Right atrium auricular region (tissue), 2 donors: Measurements from ENCODE around the gene ITPK1. TPM values are rescaled to one million over a fixed set of nuclear protein-coding genes. Genes with fewer than 3 reads are reported as not detected.

ENCODE experiments used
- DNase-seq: peaks from one replicate; pipeline ENCODE4 v3.0.0-alpha.2; 2019; ENCODE audit warnings: low spot score
- H3K27ac ChIP-seq, 2 donors: fragments of 200-600 bp; sonication (generic); 1 replicate in 1 of 2; 2 replicates in 1 of 2; pipeline ENCODE4 v1.5.1; 2016 to 2019
- H3K27me3 ChIP-seq, 2 donors: fragments of 200-600 bp; sonication (generic); one replicate each; pipeline versions ENCODE4 v1.5.1 to v1.6.0; 2017 to 2019
- H3K36me3 ChIP-seq: fragments of 200-600 bp; sonication (generic); one replicate; pipeline ENCODE4 v1.5.1; 2016
- H3K4me1 ChIP-seq, 2 donors: fragments of 200-600 bp; sonication (generic); one replicate each; pipeline versions ENCODE4 v1.5.1 to v1.6.0; 2017 to 2019
- H3K4me3 ChIP-seq, 2 donors: fragments of 200-600 bp; sonication (generic); 1 replicate in 1 of 2; 2 replicates in 1 of 2; pipeline ENCODE4 v1.5.1; 2017 to 2019; ENCODE audit warnings: mild to moderate bottlenecking in 1 of 2, moderate library complexity in 1 of 2
- H3K9me3 ChIP-seq, 2 donors: fragments of 200-600 bp; sonication (generic); one replicate each; pipeline ENCODE4 v1.5.1; 2019
- CTCF ChIP-seq, 2 donors: fragments of 200-600 bp; sonication (generic); IDR thresholded peaks; one replicate each; pipeline ENCODE4 v1.5.1; 2019; ENCODE audit warnings: antibody characterized with exemption in 2 of 2
- total RNA-seq, 2 donors: library from RNA; depleted of rRNA; stranded (reverse); fragments of >200 nt; gene quantifications; one replicate each; pipeline ENCODE4 v1.1.0, GENCODE V29; 2016

Gene ITPK1
- total RNA-seq, 2 donors from 2014 or later = 58.3 to 76.0 TPM

DNA sequence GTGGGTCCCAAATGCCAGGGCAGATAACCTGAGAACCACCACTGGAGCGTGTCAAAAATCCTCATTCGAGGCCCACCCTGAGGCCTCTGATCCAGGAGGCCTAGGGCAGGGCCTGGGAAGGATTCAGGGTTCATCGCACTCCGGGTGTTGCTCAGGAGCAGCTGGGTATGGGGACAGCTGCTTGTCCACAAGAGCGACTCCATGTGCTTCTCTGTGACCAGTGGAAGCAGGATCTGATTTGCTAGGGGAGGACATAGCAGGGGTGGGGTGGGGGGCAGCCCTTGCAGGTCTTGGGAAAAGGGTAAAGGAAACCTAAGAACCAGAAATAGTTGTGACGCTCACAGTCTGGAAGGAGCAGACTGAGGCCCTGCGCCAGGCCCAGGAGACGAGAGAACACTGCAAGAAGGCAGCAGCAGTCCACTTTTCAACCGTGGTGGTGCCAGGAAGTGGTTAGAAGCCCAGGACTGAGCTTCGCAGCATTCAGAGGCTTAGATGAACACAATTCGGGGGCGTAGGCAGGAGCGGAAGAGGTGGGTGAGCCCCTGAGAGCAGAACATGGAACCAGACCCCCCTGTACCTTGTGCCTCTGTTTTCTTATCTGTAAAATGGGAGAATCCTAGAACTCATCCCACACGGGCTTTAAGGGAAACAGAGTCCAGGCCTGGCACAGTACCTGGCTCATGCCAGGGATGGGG is 33.7 kb downstream of the ITPK1 start:
- DNase-seq = no peak
- Histone ChIP-seq H3K4me1 (peaks cover 0 to 69% of the 10 kb centered on the region in 2 donors), H3K27ac (peak overlapping the region; percentile 43 to 60), H3K4me3 (no peak overlapping the region), H3K36me3 (no peaks in the 10 kb centered on the region), H3K27me3 (no peaks in the 10 kb centered on the region), H3K9me3 (no peaks in the 10 kb centered on the region)
- TF ChIP-seq CTCF (IDR thresholded peaks at IDR 0.05) = no peak

DNA sequence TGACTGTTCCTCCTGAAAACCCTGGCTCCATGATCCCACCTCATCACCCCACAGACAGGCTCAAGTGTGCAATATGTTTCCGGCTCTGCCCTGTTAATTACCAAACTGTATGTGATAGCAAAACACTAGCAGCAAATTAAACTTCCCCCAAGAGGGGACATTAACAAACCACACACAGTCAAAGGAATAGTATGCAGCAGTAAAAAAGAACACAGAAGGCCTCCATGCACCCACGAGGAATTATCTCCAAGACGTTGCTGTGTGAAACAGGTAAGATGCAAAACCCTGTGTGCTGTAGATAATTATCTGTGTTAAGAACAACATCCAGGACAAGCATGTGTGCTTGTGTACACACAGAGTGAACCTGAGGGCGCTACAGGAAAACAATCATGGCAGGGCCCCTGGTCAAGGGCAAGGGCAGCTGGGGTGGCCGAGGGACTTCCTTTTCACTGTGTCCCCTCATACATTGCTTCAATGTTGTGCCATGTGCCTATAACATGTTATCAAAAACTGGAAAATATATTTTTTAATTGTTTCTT is 35.8 kb downstream of the ITPK1 start:
- no peaks in the 10 kb centered on the region for H3K27me3 ChIP-seq
- H3K9me3 ChIP-seq = no peaks in the 10 kb centered on the region
- no peak overlapping the region for H3K27ac ChIP-seq
- no peak for DNase-seq
- no peak overlapping the region for H3K4me3 ChIP-seq
- no peaks in the 10 kb centered on the region for H3K36me3 ChIP-seq
- peaks cover 0 to 52% of the 10 kb centered on the region in 2 donors for H3K4me1 ChIP-seq
- TF ChIP-seq CTCF (IDR thresholded peaks at IDR 0.05) = no peak

- Histone ChIP-seq H3K4me3 (no peak overlapping the region), H3K27me3 (no peaks in the 10 kb centered on the region), H3K27ac (no peak overlapping the region), H3K9me3 (no peaks in the 10 kb centered on the region), H3K36me3 (no peaks in the 10 kb centered on the region), H3K4me1 (peaks cover 0 to 57% of the 10 kb centered on the region in 2 donors)
- no peak for DNase-seq
- TF ChIP-seq CTCF (IDR thresholded peaks at IDR 0.05) = no peak
Measured at GRCh38 chr14:93079321-93079720, 36.4 kb downstream of the ITPK1 start.

DNA sequence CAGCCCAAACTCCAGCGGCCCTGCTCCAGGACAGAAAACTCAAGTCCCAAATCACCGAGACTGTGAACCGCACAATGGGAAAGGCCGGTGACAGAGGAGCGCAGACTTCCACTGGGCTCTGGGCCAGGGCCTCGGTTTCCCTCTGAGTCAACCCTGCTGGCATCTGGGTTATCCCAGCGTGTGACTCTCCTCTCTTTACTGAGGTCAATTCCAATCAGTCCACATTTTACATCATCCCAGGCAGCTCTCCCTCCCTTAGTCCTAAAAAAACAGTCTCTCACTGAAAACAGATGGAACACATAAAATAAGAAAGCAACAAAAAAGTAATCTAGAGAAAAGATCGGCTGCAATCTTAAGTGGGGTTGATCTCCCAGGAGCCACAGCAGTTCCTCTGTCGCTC is 36.9 kb downstream of the ITPK1 start:
- H3K27ac ChIP-seq = no peak overlapping the region
- DNase-seq = no peak
- H3K9me3 ChIP-seq = no peaks in the 10 kb centered on the region
- no peaks in the 10 kb centered on the region for H3K36me3 ChIP-seq
- TF ChIP-seq CTCF (IDR thresholded peaks at IDR 0.05) = no peak
- no peaks in the 10 kb centered on the region for H3K27me3 ChIP-seq
- no peak overlapping the region for H3K4me3 ChIP-seq
- peaks cover 0 to 57% of the 10 kb centered on the region in 2 donors for H3K4me1 ChIP-seq

DNA sequence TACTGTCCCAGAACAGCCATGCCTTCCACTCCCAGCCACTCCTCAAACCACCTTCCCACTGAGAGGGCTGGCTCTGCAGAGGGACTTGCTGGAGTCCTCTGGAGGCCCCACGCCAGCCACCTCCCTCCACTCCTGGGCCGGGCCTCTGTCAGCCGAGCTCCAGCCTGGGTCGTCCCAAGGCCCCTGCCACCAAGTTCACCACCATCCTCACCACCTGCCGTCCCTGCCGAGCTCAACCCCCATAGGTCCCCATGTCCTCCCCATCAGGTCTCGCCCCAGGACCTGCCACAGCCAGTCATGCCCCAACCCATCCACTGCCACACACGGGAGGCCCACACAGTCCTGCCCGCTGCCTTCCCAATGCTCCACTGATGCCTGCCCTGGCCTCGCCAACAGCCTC is 39.0 kb downstream of the ITPK1 start:
- Histone ChIP-seq H3K36me3 (no peaks in the 10 kb centered on the region), H3K9me3 (no peaks in the 10 kb centered on the region), H3K27me3 (no peaks in the 10 kb centered on the region), H3K4me1 (peaks cover 0 to 48% of the 10 kb centered on the region in 2 donors), H3K4me3 (no peak overlapping the region), H3K27ac (no peak overlapping the region)
- DNase-seq = no peak
- TF ChIP-seq CTCF (IDR thresholded peaks at IDR 0.05) = no peak

- H3K27ac ChIP-seq = no peak overlapping the region
- TF ChIP-seq CTCF (IDR thresholded peaks at IDR 0.05) = no peak
- peaks cover 0 to 43% of the 10 kb centered on the region in 2 donors for H3K4me1 ChIP-seq
- H3K9me3 ChIP-seq = no peaks in the 10 kb centered on the region
- no peaks in the 10 kb centered on the region for H3K36me3 ChIP-seq
- no peak for DNase-seq
- H3K27me3 ChIP-seq = no peaks in the 10 kb centered on the region
- H3K4me3 ChIP-seq = no peak overlapping the region
Measured at GRCh38 chr14:93075891-93076290, 39.8 kb downstream of the ITPK1 start.
